ENCODE data around the gene VAT1L. TPM values are rescaled to one million over a fixed set of nuclear protein-coding genes. Genes with fewer than 3 reads are reported as not detected.

Gene VAT1L
- total and polyA plus RNA-seq, 2 donors = 0.24 to 0.34 TPM

DNA sequence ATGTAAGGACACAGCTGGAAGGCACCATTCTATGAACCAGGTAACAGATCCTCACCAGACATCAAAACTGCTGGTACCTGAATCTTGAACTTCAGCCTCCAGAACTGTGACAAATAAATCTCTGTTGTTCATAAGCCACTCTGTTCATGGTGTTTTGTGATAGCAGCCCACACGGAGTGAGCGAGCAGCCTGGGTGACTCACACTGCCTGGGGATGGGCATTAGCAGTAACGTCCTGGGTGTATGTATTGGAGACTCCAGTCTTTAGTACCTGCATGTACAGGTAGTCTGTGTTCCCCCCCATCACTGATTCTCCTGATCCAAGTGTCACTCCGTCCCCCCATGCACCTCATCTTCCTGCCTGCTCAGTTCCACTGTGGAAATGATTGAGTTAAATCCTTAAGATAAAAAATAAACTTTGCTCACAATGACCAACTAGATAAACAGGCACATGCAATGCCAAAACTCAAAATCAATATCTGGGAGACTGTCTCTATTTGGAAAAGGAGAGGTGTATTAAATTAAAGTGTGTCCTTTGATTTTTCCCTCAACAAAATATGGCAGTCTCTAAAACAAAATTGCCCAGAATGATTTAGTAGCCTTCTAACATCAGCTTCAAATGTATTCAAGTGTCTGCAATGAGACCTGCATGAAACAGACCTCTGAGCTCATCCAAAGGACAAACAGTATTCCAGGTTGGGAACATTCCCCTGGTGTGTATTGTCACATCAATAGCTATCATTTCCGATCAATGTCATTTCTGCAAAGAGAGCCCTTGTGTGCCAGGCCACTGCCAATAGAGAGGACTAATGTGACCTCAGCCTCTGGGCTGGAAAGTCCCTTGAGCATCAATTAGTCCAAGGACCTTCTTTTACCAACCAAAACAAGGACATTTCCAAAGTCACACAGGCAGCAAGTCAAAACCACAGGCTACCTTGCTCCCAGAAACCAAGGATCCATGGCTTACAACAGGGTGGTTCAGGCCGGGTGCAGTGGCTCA lies 12.2 kb upstream of the VAT1L start:
- Histone ChIP-seq H3K36me3 (ENCODE audit: control insufficient read depth in 2 of 2, insufficient read depth in 2 of 2, low read length in 1 of 2) (no peaks in the 10 kb centered on the region), H3K4me1 (ENCODE audit: control insufficient read depth in 2 of 2, insufficient read depth in 2 of 2, low read length in 2 of 2) (no peaks in the 10 kb centered on the region), H3K27me3 (ENCODE audit: control insufficient read depth in 2 of 2, insufficient read depth in 1 of 2, low read length in 1 of 2) (no peaks in the 10 kb centered on the region), H3K27ac (ENCODE audit: low read depth in 1 of 2, low read length in 1 of 2) (no peak overlapping the region), H3K9me3 (ENCODE audit: control insufficient read depth in 2 of 2, insufficient read depth in 1 of 2, low read length in 1 of 2) (no peaks in the 10 kb centered on the region), H3K4me3 (ENCODE audit: low read length in 2 of 2) (no peak overlapping the region)
- no peak for DNase-seq (ENCODE audit: low read depth in 6 of 9, low spot score in 9 of 9)
- 92% methylated on average over 6 of the region's 6 CpGs for WGBS

DNA sequence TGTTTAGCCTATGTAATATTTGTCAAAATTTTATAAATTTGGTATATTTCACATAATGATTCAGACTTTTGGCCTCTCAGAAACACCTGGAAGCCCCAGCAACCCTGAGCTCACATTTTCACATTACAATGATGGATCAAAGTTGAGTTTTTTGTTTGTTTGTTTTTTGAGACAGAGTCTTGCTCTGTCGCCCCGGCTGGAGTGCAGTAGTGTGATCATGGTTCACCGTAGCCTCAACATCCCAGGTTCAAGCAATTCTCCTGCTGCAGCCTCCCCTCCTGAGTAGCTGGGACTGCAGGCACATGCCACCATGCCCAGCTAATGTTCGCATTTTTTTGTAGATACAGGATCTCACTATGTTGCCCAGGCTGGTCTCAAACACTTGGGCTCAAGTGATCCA lies 10.6 kb upstream of the VAT1L start:
- WGBS = 98% methylated on average over 4 of the region's 4 CpGs
- H3K36me3 ChIP-seq (ENCODE audit: control insufficient read depth in 2 of 2, insufficient read depth in 2 of 2, low read length in 1 of 2) = no peaks in the 10 kb centered on the region
- DNase-seq (ENCODE audit: low read depth in 6 of 9, low spot score in 9 of 9) = no peak

DNA sequence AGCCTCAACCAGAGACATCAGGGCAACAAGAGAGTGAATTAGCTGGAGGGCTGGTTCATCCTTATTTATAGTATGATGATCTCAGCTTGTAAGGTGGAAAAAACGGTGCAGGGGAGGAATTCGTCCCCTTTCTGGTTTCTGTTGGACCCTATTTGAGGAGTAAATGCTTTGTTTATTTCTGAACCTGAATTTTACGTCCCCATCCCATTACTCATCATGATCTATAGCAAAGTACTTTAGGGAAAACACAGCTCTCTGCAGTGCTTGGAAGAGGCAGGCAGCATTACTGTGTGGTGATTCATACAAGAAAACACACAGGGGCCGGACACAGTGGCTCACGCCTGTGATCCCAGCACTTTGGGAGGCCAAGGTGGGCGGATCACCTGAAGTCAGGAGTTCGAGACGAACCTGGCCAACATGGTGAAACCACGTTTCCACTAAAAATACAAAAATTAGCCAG lies 8.0 kb upstream of the VAT1L start:
- 92% methylated on average over 9 of the region's 9 CpGs for WGBS
- no peaks in the 10 kb centered on the region for H3K27me3 ChIP-seq (ENCODE audit: control insufficient read depth in 2 of 2, insufficient read depth in 1 of 2, low read length in 1 of 2)
- no peaks in the 10 kb centered on the region for H3K9me3 ChIP-seq (ENCODE audit: control insufficient read depth in 2 of 2, insufficient read depth in 1 of 2, low read length in 1 of 2)
- no peaks in the 10 kb centered on the region for H3K4me1 ChIP-seq (ENCODE audit: control insufficient read depth in 2 of 2, insufficient read depth in 2 of 2, low read length in 2 of 2)
- H3K36me3 ChIP-seq (ENCODE audit: control insufficient read depth in 2 of 2, insufficient read depth in 2 of 2, low read length in 1 of 2) = no peaks in the 10 kb centered on the region
- H3K27ac ChIP-seq (ENCODE audit: low read depth in 1 of 2, low read length in 1 of 2) = no peak overlapping the region
- no peak overlapping the region for H3K4me3 ChIP-seq (ENCODE audit: low read length in 2 of 2)
- no peak for DNase-seq (ENCODE audit: low read depth in 6 of 9, low spot score in 9 of 9)

More for the DNA sequence above, 10.6 kb upstream of the VAT1L start:
- Histone ChIP-seq H3K27ac (ENCODE audit: low read depth in 1 of 2, low read length in 1 of 2) (no peak overlapping the region), H3K4me3 (ENCODE audit: low read length in 2 of 2) (no peak overlapping the region), H3K27me3 (ENCODE audit: control insufficient read depth in 2 of 2, insufficient read depth in 1 of 2, low read length in 1 of 2) (no peaks in the 10 kb centered on the region), H3K4me1 (ENCODE audit: control insufficient read depth in 2 of 2, insufficient read depth in 2 of 2, low read length in 2 of 2) (no peaks in the 10 kb centered on the region), H3K9me3 (ENCODE audit: control insufficient read depth in 2 of 2, insufficient read depth in 1 of 2, low read length in 1 of 2) (no peaks in the 10 kb centered on the region)

- DNase-seq (ENCODE audit: low read depth in 6 of 9, low spot score in 9 of 9) = no peak
- Histone ChIP-seq H3K36me3 (ENCODE audit: control insufficient read depth in 2 of 2, insufficient read depth in 2 of 2, low read length in 1 of 2) (no peaks in the 10 kb centered on the region), H3K27ac (ENCODE audit: low read depth in 1 of 2, low read length in 1 of 2) (no peak overlapping the region), H3K27me3 (ENCODE audit: control insufficient read depth in 2 of 2, insufficient read depth in 1 of 2, low read length in 1 of 2) (peaks cover 0 to under 1% of the 10 kb centered on the region in 2 donors), H3K9me3 (ENCODE audit: control insufficient read depth in 2 of 2, insufficient read depth in 1 of 2, low read length in 1 of 2) (no peaks in the 10 kb centered on the region), H3K4me3 (ENCODE audit: low read length in 2 of 2) (no peak overlapping the region), H3K4me1 (ENCODE audit: control insufficient read depth in 2 of 2, insufficient read depth in 2 of 2, low read length in 2 of 2) (no peaks in the 10 kb centered on the region)
These were observed 7.3 kb upstream of the VAT1L start for GRCh38 chr16:77781091-77781490.

DNA sequence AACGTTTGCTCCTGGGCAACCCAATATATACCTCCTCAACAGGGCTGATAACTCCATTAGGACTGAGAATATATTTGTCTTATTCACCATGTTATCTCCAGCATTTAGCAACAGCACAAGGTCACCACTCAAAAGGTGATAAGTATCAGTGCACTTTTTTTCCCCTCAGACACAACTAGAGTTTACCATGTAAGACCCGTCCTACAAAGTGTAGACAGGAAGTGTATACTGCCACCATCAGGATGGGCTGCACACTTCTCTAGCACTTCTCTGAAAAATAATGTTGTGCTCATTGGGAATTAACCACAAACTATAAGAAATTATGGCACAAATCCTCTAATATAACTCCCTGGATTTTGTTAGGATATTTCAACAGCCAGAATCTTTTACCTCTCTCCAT lies 5.7 kb upstream of the VAT1L start:
- 45% methylated on average over 2 of the region's 2 CpGs for WGBS
- no peaks in the 10 kb centered on the region for H3K36me3 ChIP-seq (ENCODE audit: control insufficient read depth in 2 of 2, insufficient read depth in 2 of 2, low read length in 1 of 2)
- H3K27me3 ChIP-seq (ENCODE audit: control insufficient read depth in 2 of 2, insufficient read depth in 1 of 2, low read length in 1 of 2) = peaks cover 9 to 11% of the 10 kb centered on the region in 2 donors
- H3K27ac ChIP-seq (ENCODE audit: low read depth in 1 of 2, low read length in 1 of 2) = no peak overlapping the region
- no peaks in the 10 kb centered on the region for H3K9me3 ChIP-seq (ENCODE audit: control insufficient read depth in 2 of 2, insufficient read depth in 1 of 2, low read length in 1 of 2)
- no peak for DNase-seq (ENCODE audit: low read depth in 6 of 9, low spot score in 9 of 9)
- H3K4me1 ChIP-seq (ENCODE audit: control insufficient read depth in 2 of 2, insufficient read depth in 2 of 2, low read length in 2 of 2) = no peaks in the 10 kb centered on the region
- H3K4me3 ChIP-seq (ENCODE audit: low read length in 2 of 2) = no peak overlapping the region

GRCh38 chr16:77784441-77785372 lies 3.7 kb upstream of the VAT1L start:
- no peak overlapping the region for H3K4me3 ChIP-seq (ENCODE audit: low read length in 2 of 2)
- H3K27me3 ChIP-seq (ENCODE audit: control insufficient read depth in 2 of 2, insufficient read depth in 1 of 2, low read length in 1 of 2) = peaks cover 29 to 31% of the 10 kb centered on the region in 2 donors
- no peak for DNase-seq (ENCODE audit: low read depth in 6 of 9, low spot score in 9 of 9)
- WGBS = 93% methylated on average over 38 of the region's 38 CpGs
- no peaks in the 10 kb centered on the region for H3K36me3 ChIP-seq (ENCODE audit: control insufficient read depth in 2 of 2, insufficient read depth in 2 of 2, low read length in 1 of 2)
- no peaks in the 10 kb centered on the region for H3K4me1 ChIP-seq (ENCODE audit: control insufficient read depth in 2 of 2, insufficient read depth in 2 of 2, low read length in 2 of 2)
- H3K27ac ChIP-seq (ENCODE audit: low read depth in 1 of 2, low read length in 1 of 2) = no peak overlapping the region
- no peaks in the 10 kb centered on the region for H3K9me3 ChIP-seq (ENCODE audit: control insufficient read depth in 2 of 2, insufficient read depth in 1 of 2, low read length in 1 of 2)

DNA sequence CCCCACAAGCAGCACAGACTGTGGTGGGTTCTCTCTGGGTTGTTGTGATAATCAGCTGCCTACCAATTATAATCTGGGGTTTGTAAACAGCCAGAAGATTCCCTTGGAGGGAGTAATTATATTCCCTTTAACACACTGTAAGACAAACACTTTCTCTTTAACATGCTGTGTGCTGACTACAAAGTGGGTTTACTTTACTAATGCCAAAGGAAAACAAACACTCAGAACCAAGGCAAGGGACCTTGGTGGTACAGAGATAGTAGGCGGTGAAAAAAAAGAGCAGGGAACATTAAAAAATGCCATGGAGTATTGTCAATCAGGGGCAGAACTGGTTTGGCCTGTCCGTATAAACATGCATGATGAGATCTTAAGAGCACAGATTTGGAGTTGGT lies 3.0 kb upstream of the VAT1L start:
- no peak for DNase-seq (ENCODE audit: low read depth in 6 of 9, low spot score in 9 of 9)
- Histone ChIP-seq H3K4me3 (ENCODE audit: low read length in 2 of 2) (no peak overlapping the region), H3K9me3 (ENCODE audit: control insufficient read depth in 2 of 2, insufficient read depth in 1 of 2, low read length in 1 of 2) (no peaks in the 10 kb centered on the region), H3K4me1 (ENCODE audit: control insufficient read depth in 2 of 2, insufficient read depth in 2 of 2, low read length in 2 of 2) (no peaks in the 10 kb centered on the region), H3K36me3 (ENCODE audit: control insufficient read depth in 2 of 2, insufficient read depth in 2 of 2, low read length in 1 of 2) (no peaks in the 10 kb centered on the region), H3K27me3 (ENCODE audit: control insufficient read depth in 2 of 2, insufficient read depth in 1 of 2, low read length in 1 of 2) (peaks cover 35 to 36% of the 10 kb centered on the region in 2 donors), H3K27ac (ENCODE audit: low read depth in 1 of 2, low read length in 1 of 2) (no peak overlapping the region)
- WGBS = 70% methylated on average over 2 of the region's 2 CpGs

DNA sequence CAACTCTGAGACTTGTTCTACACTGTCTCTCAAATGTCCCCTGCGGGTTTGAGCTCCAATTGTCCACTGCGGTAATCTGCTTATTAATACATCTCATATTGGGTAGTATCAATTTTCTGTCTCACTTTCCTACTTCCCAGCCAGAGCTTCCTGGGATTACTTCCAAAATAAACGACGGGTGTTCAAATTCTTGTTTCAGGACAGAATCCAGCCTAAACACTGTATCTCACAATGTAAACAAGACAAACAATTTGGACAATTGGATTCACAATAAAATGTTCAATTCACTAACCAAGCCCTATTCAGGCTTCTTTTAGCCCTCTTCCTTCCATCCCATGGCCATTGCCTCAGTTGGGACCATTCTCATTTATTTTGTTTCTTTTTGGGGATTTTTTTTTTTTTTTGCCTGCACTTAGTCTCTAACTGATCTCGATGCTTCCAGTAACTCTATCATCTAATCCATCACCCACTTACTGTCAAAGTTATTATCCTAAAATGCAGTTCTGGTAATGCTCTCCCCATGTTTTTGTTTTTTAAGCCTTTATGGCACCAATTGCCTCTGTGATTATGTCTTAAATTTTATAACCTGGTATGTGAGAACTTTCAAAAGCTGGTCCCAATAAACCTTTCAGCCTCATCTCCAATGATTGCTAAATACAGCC lies 2.0 kb upstream of the VAT1L start:
- Histone ChIP-seq H3K27ac (ENCODE audit: low read depth in 1 of 2, low read length in 1 of 2) (no peak overlapping the region), H3K9me3 (ENCODE audit: control insufficient read depth in 2 of 2, insufficient read depth in 1 of 2, low read length in 1 of 2) (no peaks in the 10 kb centered on the region), H3K4me3 (ENCODE audit: low read length in 2 of 2) (no peak overlapping the region), H3K27me3 (ENCODE audit: control insufficient read depth in 2 of 2, insufficient read depth in 1 of 2, low read length in 1 of 2) (peaks cover 39 to 40% of the 10 kb centered on the region in 2 donors), H3K36me3 (ENCODE audit: control insufficient read depth in 2 of 2, insufficient read depth in 2 of 2, low read length in 1 of 2) (no peaks in the 10 kb centered on the region), H3K4me1 (ENCODE audit: control insufficient read depth in 2 of 2, insufficient read depth in 2 of 2, low read length in 2 of 2) (no peaks in the 10 kb centered on the region)
- no peak for DNase-seq (ENCODE audit: low read depth in 6 of 9, low spot score in 9 of 9)
- WGBS = 88% methylated on average over 5 of the region's 5 CpGs

Data from thymus (tissue), 11 donors.